HEK293 (cell line): ENCODE data around the gene PTHLH.

ENCODE experiments used
- BCL11A ChIP-seq: fragments of 450-650 bp; formaldehyde crosslinking; IDR thresholded peaks from 2 replicates; pipeline ENCODE4 v1.5.1; 2016; ENCODE audit warnings: low read depth, missing biosample characterization, missing genetic modification characterization
- FEZF1 ChIP-seq: fragments of 450-650 bp; formaldehyde crosslinking; IDR thresholded peaks from 2 replicates; pipeline ENCODE4 v1.5.1; 2016; ENCODE audit warnings: missing biosample characterization, missing genetic modification characterization
- HIC1 ChIP-seq: fragments of 450-650 bp; formaldehyde crosslinking; IDR thresholded peaks from 2 replicates; pipeline ENCODE4 v1.5.1; 2016; ENCODE audit warnings: missing biosample characterization, missing genetic modification characterization
- INSM2 ChIP-seq: fragments of 450-650 bp; formaldehyde crosslinking; IDR thresholded peaks from 2 replicates; pipeline ENCODE4 v1.5.1; 2016; ENCODE audit warnings: missing biosample characterization, missing genetic modification characterization
- MEIS1 ChIP-seq: sonication (generic); formaldehyde crosslinking; IDR thresholded peaks from 2 replicates; pipeline ENCODE4 v1.8.1; 2022; ENCODE audit warnings: missing genetic modification reagents, mild to moderate bottlenecking, borderline replicate concordance
- OSR2 ChIP-seq: fragments of 450-650 bp; formaldehyde crosslinking; IDR thresholded peaks from 2 replicates; pipeline ENCODE4 v1.5.1; 2016; ENCODE audit warnings: missing biosample characterization, missing genetic modification characterization
- OVOL3 ChIP-seq: fragments of 450-650 bp; formaldehyde crosslinking; IDR thresholded peaks from 2 replicates; pipeline ENCODE4 v1.5.1; 2016; ENCODE audit warnings: missing biosample characterization, missing genetic modification characterization
- PRDM4 ChIP-seq: fragments of 450-650 bp; formaldehyde crosslinking; IDR thresholded peaks from 2 replicates; pipeline ENCODE4 v1.5.1; 2017; ENCODE audit warnings: missing biosample characterization, missing genetic modification characterization
- PRDM6 ChIP-seq: fragments of 450-650 bp; formaldehyde crosslinking; IDR thresholded peaks from 2 replicates; pipeline ENCODE4 v1.5.1; 2017; ENCODE audit warnings: missing biosample characterization, missing genetic modification characterization
- ZBTB1 ChIP-seq: fragments of 450-650 bp; formaldehyde crosslinking; IDR thresholded peaks from 2 replicates; pipeline ENCODE4 v1.5.1; 2016; ENCODE audit warnings: missing biosample characterization, missing genetic modification characterization
- ZNF10 ChIP-seq: fragments of 450-650 bp; formaldehyde crosslinking; IDR thresholded peaks from 2 replicates; pipeline ENCODE4 v1.5.1; 2017; ENCODE audit warnings: missing biosample characterization, missing genetic modification characterization
- ZNF157 ChIP-seq: fragments of 450-650 bp; formaldehyde crosslinking; IDR thresholded peaks from 2 replicates; pipeline ENCODE4 v1.5.1; 2016; ENCODE audit warnings: missing biosample characterization, missing genetic modification characterization
- ZNF18 ChIP-seq: fragments of 450-650 bp; formaldehyde crosslinking; IDR thresholded peaks from 2 replicates; pipeline ENCODE4 v1.5.1; 2016; ENCODE audit warnings: missing biosample characterization, missing genetic modification characterization
- ZNF23 ChIP-seq: fragments of 450-650 bp; formaldehyde crosslinking; IDR thresholded peaks from 2 replicates; pipeline ENCODE4 v1.5.1; 2016; ENCODE audit warnings: missing biosample characterization, missing genetic modification characterization, borderline replicate concordance
- ZNF366 ChIP-seq: fragments of 450-650 bp; formaldehyde crosslinking; conservative IDR thresholded peaks from 2 replicates; pipeline ENCODE4 v1.5.1; 2016; ENCODE audit warnings: missing biosample characterization, missing genetic modification characterization
- ZNF391 ChIP-seq: fragments of 450-650 bp; formaldehyde crosslinking; IDR thresholded peaks from 2 replicates; pipeline ENCODE4 v1.5.1; 2016; ENCODE audit warnings: low read depth, missing biosample characterization, missing genetic modification characterization, borderline replicate concordance
- ZNF394 ChIP-seq: fragments of 450-650 bp; formaldehyde crosslinking; IDR thresholded peaks from 2 replicates; pipeline ENCODE4 v1.5.1; 2016; ENCODE audit warnings: missing biosample characterization, missing genetic modification characterization, mild to moderate bottlenecking, moderate library complexity, borderline replicate concordance
- ZNF629 ChIP-seq: fragments of 450-650 bp; formaldehyde crosslinking; IDR thresholded peaks from 2 replicates; pipeline ENCODE4 v1.5.1; 2017; ENCODE audit warnings: missing biosample characterization, missing genetic modification characterization
- ZNF664 ChIP-seq: fragments of 450-650 bp; formaldehyde crosslinking; IDR thresholded peaks from 2 replicates; pipeline ENCODE4 v1.5.1; 2016; ENCODE audit warnings: missing biosample characterization, missing genetic modification characterization
- ZNF777 ChIP-seq: fragments of 450-650 bp; formaldehyde crosslinking; IDR thresholded peaks from 2 replicates; pipeline ENCODE4 v1.5.1; 2017; ENCODE audit warnings: missing biosample characterization, missing genetic modification characterization, borderline replicate concordance
- ZNF843 ChIP-seq: fragments of 450-650 bp; formaldehyde crosslinking; IDR thresholded peaks from 2 replicates; pipeline ENCODE4 v1.5.1; 2016; ENCODE audit warnings: missing biosample characterization, missing genetic modification characterization
- ZSCAN30 ChIP-seq: fragments of 450-650 bp; IDR thresholded peaks from 2 replicates; pipeline ENCODE4 v1.5.1; 2018; ENCODE audit warnings: missing biosample characterization, mild to moderate bottlenecking, missing genetic modification characterization, moderate library complexity
- TF ChIP-seq, protein P1 (sequence below): fragments of 450-650 bp; formaldehyde crosslinking; IDR thresholded peaks from 2 replicates; pipeline ENCODE4 v1.5.1; 2017; ENCODE audit warnings: missing biosample characterization, missing genetic modification characterization
- TF ChIP-seq, protein P2 (sequence below): fragments of 450-650 bp; formaldehyde crosslinking; IDR thresholded peaks from 2 replicates; pipeline ENCODE4 v1.5.1; 2016; ENCODE audit warnings: missing biosample characterization, missing genetic modification characterization

PTHLH gene

DNA sequence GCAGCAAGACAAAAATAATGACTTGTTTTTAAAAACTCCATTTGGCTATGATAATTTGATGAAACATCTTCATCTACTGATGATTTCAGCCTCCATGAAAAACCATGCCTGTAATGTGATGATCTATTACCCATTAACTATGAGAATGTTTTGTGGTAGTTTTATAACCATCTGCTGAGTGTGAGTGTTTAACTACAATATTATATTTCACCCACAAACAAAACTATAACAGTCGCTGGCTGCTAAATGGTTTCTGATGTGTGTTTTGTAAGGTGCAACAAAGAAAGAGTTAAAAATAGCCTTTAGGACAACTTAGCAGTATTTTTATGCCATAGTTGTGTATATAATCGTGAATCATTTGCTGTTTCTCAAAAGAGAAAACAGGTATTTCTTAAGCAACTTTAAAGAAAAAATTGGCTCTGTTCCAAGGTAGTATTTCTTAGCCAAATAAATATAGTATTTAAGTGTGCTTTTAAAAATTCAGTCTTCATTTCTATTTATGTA lies 4.9 kb downstream of the PTHLH start (continued):
- TF ChIP-seq INSM2 (tag by site-specific recombination): peak; percentile 90
- TF ChIP-seq, protein P1, sequence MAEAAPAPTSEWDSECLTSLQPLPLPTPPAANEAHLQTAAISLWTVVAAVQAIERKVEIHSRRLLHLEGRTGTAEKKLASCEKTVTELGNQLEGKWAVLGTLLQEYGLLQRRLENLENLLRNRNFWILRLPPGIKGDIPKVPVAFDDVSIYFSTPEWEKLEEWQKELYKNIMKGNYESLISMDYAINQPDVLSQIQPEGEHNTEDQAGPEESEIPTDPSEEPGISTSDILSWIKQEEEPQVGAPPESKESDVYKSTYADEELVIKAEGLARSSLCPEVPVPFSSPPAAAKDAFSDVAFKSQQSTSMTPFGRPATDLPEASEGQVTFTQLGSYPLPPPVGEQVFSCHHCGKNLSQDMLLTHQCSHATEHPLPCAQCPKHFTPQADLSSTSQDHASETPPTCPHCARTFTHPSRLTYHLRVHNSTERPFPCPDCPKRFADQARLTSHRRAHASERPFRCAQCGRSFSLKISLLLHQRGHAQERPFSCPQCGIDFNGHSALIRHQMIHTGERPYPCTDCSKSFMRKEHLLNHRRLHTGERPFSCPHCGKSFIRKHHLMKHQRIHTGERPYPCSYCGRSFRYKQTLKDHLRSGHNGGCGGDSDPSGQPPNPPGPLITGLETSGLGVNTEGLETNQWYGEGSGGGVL (tag by site-specific recombination): 0 out of 2 replicates have a peak, but pooled peaks have one; percentile 8
- TF ChIP-seq ZSCAN30 (tag by site-specific recombination): no peak
- peak; percentile 83 for TF ChIP-seq HIC1
- peak; percentile 44; the same call in 1 of the 2 replicates for TF ChIP-seq ZBTB1
- TF ChIP-seq ZNF10: peak; percentile 96
- TF ChIP-seq FEZF1 (tag by site-specific recombination): peak; percentile 95
- no peak for TF ChIP-seq ZNF23 (tag by site-specific recombination)
- TF ChIP-seq BCL11A (tag by site-specific recombination): 0 out of 2 replicates have a peak, but pooled peaks have one; percentile 36
- peak; percentile 86 for TF ChIP-seq ZNF843 (tag by site-specific recombination)
- 0 out of 2 replicates have a peak, but pooled peaks have one; percentile 26 for TF ChIP-seq ZNF18
- peak; percentile 16; the same call in 1 of the 2 replicates for TF ChIP-seq ZNF664
- TF ChIP-seq ZNF157 (tag by site-specific recombination): no peak
- TF ChIP-seq, protein P2, sequence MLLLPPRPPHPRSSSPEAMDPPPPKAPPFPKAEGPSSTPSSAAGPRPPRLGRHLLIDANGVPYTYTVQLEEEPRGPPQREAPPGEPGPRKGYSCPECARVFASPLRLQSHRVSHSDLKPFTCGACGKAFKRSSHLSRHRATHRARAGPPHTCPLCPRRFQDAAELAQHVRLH (tag by site-specific recombination): peak; percentile 44; the same call in 1 of the 2 replicates
- TF ChIP-seq ZNF394 (tag by site-specific recombination): peak; percentile 55
- 0 out of 2 replicates have a peak, but pooled peaks have one; percentile 26 for TF ChIP-seq PRDM4 (tag by site-specific recombination)
- TF ChIP-seq OSR2 (tag by site-specific recombination): peak; percentile 84
- peak; percentile 92 for TF ChIP-seq OVOL3
- no peak for TF ChIP-seq ZNF777 (tag by site-specific recombination)
- no peak for TF ChIP-seq MEIS1
- TF ChIP-seq ZNF629 (tag by site-specific recombination): peak; percentile 64
- peak; percentile 89 for TF ChIP-seq ZNF366 (tag by site-specific recombination)
- peak; percentile 94 for TF ChIP-seq PRDM6 (tag by site-specific recombination)
- 0 out of 2 replicates have a peak, but pooled peaks have one; percentile 46 for TF ChIP-seq ZNF391 (tag by site-specific recombination)
